SK-N-SH treated with all-trans-retinoic acid at 6 μM for 48 hours (cell line): ENCODE measurements around the gene MAP1S.
"Not testable (repeated sequence)": the region's sequence is repeated elsewhere in the genome, so short reads cannot be mapped to it uniquely, and the experiment has no call there.

Experiments used
- CSDC2 ChIP-seq: fragments of 250-450 bp; sonication (Bioruptor Pico); IDR thresholded peaks from 2 replicates; pipeline ENCODE4 v1.5.0; 2020; ENCODE audit warnings: mild to moderate bottlenecking, moderate library complexity
- ISL1 ChIP-seq: fragments of 250-450 bp; sonication (Bioruptor Pico); IDR thresholded peaks from 2 replicates; pipeline ENCODE4 v2.1.2; 2022; ENCODE audit warnings: mild to moderate bottlenecking, moderate library complexity
- TF ChIP-seq, protein P1 (sequence below): fragments of 250-450 bp; sonication (Bioruptor Pico); IDR thresholded peaks from 2 replicates; pipeline ENCODE4 v1.5.1; 2020; ENCODE audit warnings: low read depth, mild to moderate bottlenecking, moderate library complexity

- TF ChIP-seq ISL1, CSDC2 (CRISPR knock-in tag): not testable (repeated sequence)
- TF ChIP-seq, protein P1, sequence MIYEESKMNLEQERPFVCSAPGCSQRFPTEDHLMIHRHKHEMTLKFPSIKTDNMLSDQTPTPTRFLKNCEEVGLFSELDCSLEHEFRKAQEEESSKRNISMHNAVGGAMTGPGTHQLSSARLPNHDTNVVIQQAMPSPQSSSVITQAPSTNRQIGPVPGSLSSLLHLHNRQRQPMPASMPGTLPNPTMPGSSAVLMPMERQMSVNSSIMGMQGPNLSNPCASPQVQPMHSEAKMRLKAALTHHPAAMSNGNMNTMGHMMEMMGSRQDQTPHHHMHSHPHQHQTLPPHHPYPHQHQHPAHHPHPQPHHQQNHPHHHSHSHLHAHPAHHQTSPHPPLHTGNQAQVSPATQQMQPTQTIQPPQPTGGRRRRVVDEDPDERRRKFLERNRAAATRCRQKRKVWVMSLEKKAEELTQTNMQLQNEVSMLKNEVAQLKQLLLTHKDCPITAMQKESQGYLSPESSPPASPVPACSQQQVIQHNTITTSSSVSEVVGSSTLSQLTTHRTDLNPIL (CRISPR knock-in tag): not testable (repeated sequence)
These were observed 58.6 kb downstream of the MAP1S start for GRCh38 chr19:17777840-17778239.
